ENCODE data around the gene CAMKK2. TPM values are rescaled to one million over a fixed set of nuclear protein-coding genes. Genes with fewer than 3 reads are reported as not detected.

CAMKK2 gene
- total and polyA plus RNA-seq, 7 donors: 4.4 to 12.3 (median 8.3) TPM

GRCh38 chr12:121239351-121240061 is 57.0 kb downstream of the CAMKK2 start:
- H3K4me1 ChIP-seq: no peaks in the 10 kb centered on the region
- H3K4me3 ChIP-seq: no peak overlapping the region
- no peaks in the 10 kb centered on the region for H3K27me3 ChIP-seq (ENCODE audit: insufficient read depth in 3 of 3, low read length in 2 of 3)
- H3K9me3 ChIP-seq: no peaks in the 10 kb centered on the region
- intact Hi-C loops (cut with DNase I): no loop called here
- peaks cover 0 to 31% of the 10 kb centered on the region in 2 donors for H3K36me3 ChIP-seq (ENCODE audit: insufficient read depth in 1 of 2, low read depth in 1 of 2)
- TF ChIP-seq CTCF (IDR thresholded peaks at IDR 0.05): no peak
- WGBS, 3 donors: 63 to 70% (median 68%) methylated on average over 6 of the region's 6 CpGs
- peak in 1 of 2 donors; percentile 15 for DNase-seq
- no peak for ATAC-seq
- H3K27ac ChIP-seq: no peak overlapping the region

GRCh38 chr12:121238604-121239350 is 57.7 kb downstream of the CAMKK2 start:
- no peak overlapping the region for H3K27ac ChIP-seq
- ATAC-seq (no peak), DNase-seq (peak in 1 of 2 donors; percentile 16)
- H3K4me1 ChIP-seq: no peaks in the 10 kb centered on the region
- H3K36me3 ChIP-seq (ENCODE audit: insufficient read depth in 1 of 2, low read depth in 1 of 2): peaks cover 0 to 23% of the 10 kb centered on the region in 2 donors
- H3K4me3 ChIP-seq: no peak overlapping the region
- TF ChIP-seq CTCF (IDR thresholded peaks at IDR 0.05): no peak
- no peaks in the 10 kb centered on the region for H3K27me3 ChIP-seq (ENCODE audit: insufficient read depth in 3 of 3, low read length in 2 of 3)
- H3K9me3 ChIP-seq: no peaks in the 10 kb centered on the region
- 65 to 73% (median 67%) methylated on average over 7 of the region's 7 CpGs for WGBS, 3 donors
- intact Hi-C loops (cut with DNase I): no loop called here

DNA sequence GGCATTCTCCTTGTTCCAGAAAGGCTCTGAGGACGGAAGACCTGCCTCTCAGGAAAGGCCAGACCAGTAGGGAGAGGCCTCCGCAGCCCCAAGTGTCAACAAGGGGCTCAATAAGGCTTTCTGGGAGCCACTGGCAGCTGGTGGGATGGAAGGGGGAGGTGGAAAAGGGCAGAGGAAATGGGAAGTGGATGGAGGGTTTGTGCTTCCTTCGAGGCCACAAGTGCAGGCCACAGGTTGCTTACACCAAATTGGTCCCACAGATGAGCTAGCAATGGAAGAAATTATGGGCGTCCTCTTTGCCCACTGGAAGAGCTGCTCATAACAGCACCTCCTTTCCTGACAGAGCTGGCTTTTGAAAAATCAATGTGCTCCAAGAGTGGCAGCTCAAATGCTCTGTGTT is 58.4 kb downstream of the CAMKK2 start:
- no peak for TF ChIP-seq CTCF (IDR thresholded peaks at IDR 0.05)
- ATAC-seq: no peak
- DNase-seq: no peak
- peaks cover 0 to 18% of the 10 kb centered on the region in 2 donors for H3K36me3 ChIP-seq (ENCODE audit: insufficient read depth in 1 of 2, low read depth in 1 of 2)
- intact Hi-C loops (cut with DNase I): no loop called here
- H3K27ac ChIP-seq: no peak overlapping the region
- H3K4me3 ChIP-seq: no peak overlapping the region
- H3K27me3 ChIP-seq (ENCODE audit: insufficient read depth in 3 of 3, low read length in 2 of 3): no peaks in the 10 kb centered on the region
- 84 to 92% (median 90%) methylated on average over 4 of the region's 4 CpGs for WGBS, 3 donors
- no peaks in the 10 kb centered on the region for H3K4me1 ChIP-seq
- no peaks in the 10 kb centered on the region for H3K9me3 ChIP-seq

DNA sequence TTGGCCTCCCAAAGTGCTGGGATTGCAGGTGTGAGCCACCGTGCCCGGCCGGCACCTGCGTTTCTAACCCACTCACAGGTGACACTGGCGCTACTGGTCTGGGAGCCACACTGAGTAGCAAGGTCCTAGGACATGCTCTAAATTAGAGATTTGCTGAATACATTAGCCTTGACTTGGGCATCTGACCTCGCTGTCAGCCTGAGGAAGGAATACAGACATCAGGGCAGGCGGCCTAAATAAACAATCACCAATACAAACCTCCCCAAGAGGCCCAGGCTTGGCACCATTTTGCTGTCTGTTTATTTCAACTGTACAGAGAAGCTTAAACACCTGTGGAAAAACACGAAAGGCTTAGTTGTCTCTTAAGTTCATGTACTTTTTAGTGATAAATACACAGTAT is 59.1 kb downstream of the CAMKK2 start:
- WGBS, 3 donors: 86 to 93% (median 93%) methylated on average over 8 of the region's 8 CpGs

More for the DNA sequence above, 59.1 kb downstream of the CAMKK2 start:
- Histone ChIP-seq H3K36me3 (ENCODE audit: insufficient read depth in 1 of 2, low read depth in 1 of 2) (peaks cover 0 to 19% of the 10 kb centered on the region in 2 donors), H3K27ac (no peak overlapping the region), H3K9me3 (no peaks in the 10 kb centered on the region), H3K4me3 (no peak overlapping the region), H3K4me1 (no peaks in the 10 kb centered on the region), H3K27me3 (ENCODE audit: insufficient read depth in 3 of 3, low read length in 2 of 3) (no peaks in the 10 kb centered on the region)
- no peak for TF ChIP-seq CTCF (IDR thresholded peaks at IDR 0.05)
- ATAC-seq (no peak), DNase-seq (peak in 1 of 2 donors; percentile 6)
- intact Hi-C loops (cut with DNase I): no loop called here

Data from psoas muscle (tissue), 8 donors.